ENCODE results near the gene GNAS. TPM values are rescaled to one million over a fixed set of nuclear protein-coding genes. Genes with fewer than 3 reads are reported as not detected.
"Not testable (repeated sequence)": the region's sequence is repeated elsewhere in the genome, so short reads cannot be mapped to it uniquely, and the experiment has no call there.

Gene GNAS
- total RNA-seq, 2 experiments from 2014 or later: 658 to 692 TPM

DNA sequence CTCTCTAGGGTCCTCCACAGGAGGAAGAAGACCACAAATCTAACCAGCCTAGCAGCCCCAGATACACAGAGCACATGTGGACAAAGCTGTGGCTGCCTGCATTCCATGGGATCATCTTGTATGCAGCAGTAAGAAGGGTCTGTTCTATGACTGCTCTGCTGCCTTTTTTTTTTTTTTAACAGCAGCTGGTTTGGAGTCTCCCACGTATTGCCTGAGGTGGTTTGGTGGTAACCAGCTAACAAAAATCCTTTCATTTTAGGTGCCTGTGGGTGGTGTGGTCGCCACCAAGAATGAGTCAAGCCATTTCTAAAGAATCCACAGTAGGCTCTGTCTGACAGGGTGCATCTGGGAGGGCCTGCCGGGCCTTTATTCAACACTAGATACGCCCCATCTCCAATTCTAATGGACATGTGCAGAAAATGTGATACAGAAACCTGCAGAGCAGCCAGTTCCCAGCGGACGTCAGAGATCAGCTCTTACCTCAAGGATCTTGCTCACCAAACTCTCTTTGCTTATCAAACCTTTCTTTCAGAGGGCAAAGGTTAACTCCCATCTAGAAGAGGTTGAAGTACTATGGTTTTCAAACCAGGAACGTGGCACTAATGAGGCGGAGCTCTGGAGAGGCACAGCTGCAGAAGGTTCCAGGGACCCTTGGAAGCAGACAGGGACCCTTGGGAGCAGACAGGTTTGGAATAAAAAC is 33.8 kb upstream of the GNAS start:
- Mint-ChIP-seq H3K4me3 (no peak overlapping the region), H3K36me3 (peaks cover 16% of the 10 kb centered on the region)

DNA sequence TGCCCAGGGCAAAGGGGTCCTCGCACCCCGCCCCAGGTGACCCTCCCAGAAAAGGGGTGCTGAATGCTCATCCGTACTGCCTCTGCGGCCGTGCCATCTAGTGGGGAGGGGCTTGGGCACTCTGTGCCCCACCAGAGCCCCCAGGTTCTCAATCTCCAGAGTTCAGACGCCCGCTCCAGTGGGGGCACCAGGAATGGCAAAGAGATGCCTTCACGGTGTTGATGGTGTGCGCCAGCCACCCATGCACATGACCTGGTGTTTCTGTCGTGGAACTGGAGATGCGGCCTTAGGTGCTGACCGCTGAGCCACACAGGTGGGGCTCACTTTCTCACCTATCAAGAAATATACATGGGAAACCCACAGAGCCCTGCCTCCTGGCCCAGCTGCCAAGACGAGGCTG is 32.6 kb upstream of the GNAS start:
- ChIA-PET CTCF (no interaction called here), POLR2A (no interaction called here)
- Mint-ChIP-seq H3K27me3 (peaks cover 15% of the 10 kb centered on the region), H3K27ac (no peak overlapping the region), H3K4me1 (ENCODE audit: low read depth) (peaks cover 11% of the 10 kb centered on the region), H3K36me3 (peaks cover 16% of the 10 kb centered on the region), H3K4me3 (no peak overlapping the region), H3K9me3 (peaks cover 9% of the 10 kb centered on the region)
- intact Hi-C loops (cut with micrococcal nuclease): loop anchor here (2.0 kb wide), 1 partner anchor 167 kb away; no protein-coding TSS in a partner anchor
- DNase-seq: no peak

More for the DNA sequence above, 33.8 kb upstream of the GNAS start:
- peaks cover 11% of the 10 kb centered on the region for H3K4me1 Mint-ChIP-seq (ENCODE audit: low read depth)
- ChIA-PET CTCF (interaction anchor here (0.9 to 1.2 kb wide), 2 partner anchors 27 to 167 kb away, joined by 3 read pairs; partner anchors contain the start of gene STX16), POLR2A (no interaction called here)
- DNase-seq: peak; percentile 91
- peaks cover 21% of the 10 kb centered on the region for H3K27me3 Mint-ChIP-seq
- intact Hi-C loops (cut with micrococcal nuclease): loop anchor here (1.0 to 2.0 kb wide), 3 partner anchors 8 to 166 kb away; no protein-coding TSS in a partner anchor
- peaks cover 9% of the 10 kb centered on the region for H3K9me3 Mint-ChIP-seq
- no peak overlapping the region for H3K27ac Mint-ChIP-seq

DNA sequence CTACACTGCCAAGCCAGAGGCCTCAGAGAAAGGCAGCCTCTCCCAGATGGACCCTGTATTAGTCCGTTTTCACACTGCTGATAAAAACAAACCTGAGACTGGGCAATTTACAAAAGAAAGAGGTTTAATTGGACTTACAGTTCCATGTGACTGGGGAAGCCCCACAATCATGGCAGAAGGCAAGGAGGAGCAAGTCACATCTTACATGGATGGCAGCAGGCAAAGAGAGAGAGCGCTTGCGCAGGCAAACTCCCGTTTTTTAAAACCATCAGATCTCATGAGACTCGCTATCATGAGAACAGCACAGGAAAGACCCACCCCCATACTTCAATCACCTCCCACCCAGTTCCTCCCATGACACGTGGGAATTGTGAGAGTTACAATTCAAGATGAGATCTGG is 32.0 kb upstream of the GNAS start:
- H3K4me3 Mint-ChIP-seq; DNase-seq; H3K27ac Mint-ChIP-seq; H3K9me3 Mint-ChIP-seq; intact Hi-C loops (cut with micrococcal nuclease); CTCF ChIA-PET; POLR2A ChIA-PET: not testable (repeated sequence)
- H3K27me3 Mint-ChIP-seq: peaks cover 10% of the 10 kb centered on the region
- H3K4me1 Mint-ChIP-seq (ENCODE audit: low read depth): peaks cover 11% of the 10 kb centered on the region
- peaks cover 16% of the 10 kb centered on the region for H3K36me3 Mint-ChIP-seq

DNA sequence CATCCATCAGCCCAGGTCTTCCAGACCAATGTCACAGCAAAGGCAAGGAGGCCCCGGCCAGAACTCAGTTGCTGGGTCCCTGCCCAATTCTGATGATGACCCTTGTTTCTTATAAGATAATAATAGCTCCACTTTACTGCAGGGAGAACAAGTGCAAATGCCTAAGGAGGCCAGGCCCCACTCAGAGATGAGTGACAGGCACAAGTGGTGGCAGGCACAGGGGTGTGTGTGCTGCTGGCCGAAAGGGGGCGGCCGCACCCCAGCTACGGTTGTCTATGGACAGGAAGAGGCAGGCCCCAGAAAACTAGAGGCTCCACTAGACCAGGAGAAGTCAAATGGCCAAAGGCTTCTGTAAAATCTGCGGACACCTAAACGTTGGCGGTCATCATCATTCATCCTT is 30.4 kb upstream of the GNAS start:
- peaks cover 16% of the 10 kb centered on the region for H3K36me3 Mint-ChIP-seq
- intact Hi-C loops (cut with micrococcal nuclease): no loop called here
- H3K27ac Mint-ChIP-seq: no peak overlapping the region
- H3K4me1 Mint-ChIP-seq (ENCODE audit: low read depth): peaks cover 11% of the 10 kb centered on the region
- H3K27me3 Mint-ChIP-seq: peaks cover 3% of the 10 kb centered on the region
- H3K4me3 Mint-ChIP-seq: no peak overlapping the region
- DNase-seq: no peak
- CTCF ChIA-PET: no interaction called here
- POLR2A ChIA-PET: no interaction called here
- peaks cover 9% of the 10 kb centered on the region for H3K9me3 Mint-ChIP-seq

DNA sequence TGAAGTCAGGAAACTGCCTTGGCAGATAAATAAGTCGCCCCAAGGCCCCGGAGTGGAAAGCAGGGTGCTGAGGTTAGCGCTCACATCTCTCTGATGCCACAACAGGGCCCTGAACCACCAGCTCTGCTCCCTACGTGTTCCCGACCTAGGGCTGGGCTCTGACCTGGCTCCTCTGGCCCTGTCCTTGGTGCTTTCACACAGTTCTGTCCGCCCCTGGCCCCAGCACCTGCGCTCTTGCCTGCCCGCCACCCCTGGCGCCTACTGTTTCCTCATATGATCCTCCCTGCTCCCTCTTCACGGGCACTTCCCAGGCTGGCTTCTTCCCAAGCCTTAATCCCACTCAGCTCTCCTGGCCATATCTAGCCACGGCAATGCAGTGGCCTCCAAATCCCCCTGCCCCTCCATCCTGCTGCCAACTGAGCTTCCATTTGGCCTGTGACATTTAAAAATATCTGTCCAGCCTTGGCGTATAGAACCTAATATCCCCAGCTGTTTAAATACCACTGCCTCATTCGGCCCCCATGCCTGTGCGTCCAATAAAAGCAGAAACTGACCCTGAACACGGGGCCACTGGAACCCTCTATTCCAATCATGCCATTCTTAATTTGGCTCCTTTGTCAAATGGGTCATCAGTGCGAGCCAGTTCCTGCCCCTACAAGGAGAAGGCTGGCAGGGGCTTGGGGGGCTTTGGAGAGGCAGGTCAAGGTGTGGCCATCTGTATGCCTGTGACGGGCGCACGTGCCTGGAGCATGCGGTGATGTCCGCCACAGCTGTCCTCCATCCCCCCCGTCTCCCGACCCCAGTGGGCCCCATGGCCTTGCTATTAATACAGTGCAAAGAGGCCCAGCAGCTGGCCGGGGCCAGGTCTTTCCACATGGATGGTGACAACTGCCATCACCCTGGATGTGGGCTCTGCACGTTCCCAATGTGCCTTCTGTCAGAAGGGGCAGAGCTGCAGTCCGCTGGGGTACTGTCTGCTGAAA is 29.5 kb upstream of the GNAS start:
- Mint-ChIP-seq H3K27ac (no peak overlapping the region), H3K27me3 (peaks cover 3% of the 10 kb centered on the region), H3K4me1 (ENCODE audit: low read depth) (peaks cover 11% of the 10 kb centered on the region), H3K9me3 (peaks cover 9% of the 10 kb centered on the region), H3K4me3 (no peak overlapping the region), H3K36me3 (peaks cover 16% of the 10 kb centered on the region)
- no peak for DNase-seq
- POLR2A ChIA-PET: no interaction called here
- CTCF ChIA-PET: no interaction called here
- intact Hi-C loops (cut with micrococcal nuclease): no loop called here

DNA sequence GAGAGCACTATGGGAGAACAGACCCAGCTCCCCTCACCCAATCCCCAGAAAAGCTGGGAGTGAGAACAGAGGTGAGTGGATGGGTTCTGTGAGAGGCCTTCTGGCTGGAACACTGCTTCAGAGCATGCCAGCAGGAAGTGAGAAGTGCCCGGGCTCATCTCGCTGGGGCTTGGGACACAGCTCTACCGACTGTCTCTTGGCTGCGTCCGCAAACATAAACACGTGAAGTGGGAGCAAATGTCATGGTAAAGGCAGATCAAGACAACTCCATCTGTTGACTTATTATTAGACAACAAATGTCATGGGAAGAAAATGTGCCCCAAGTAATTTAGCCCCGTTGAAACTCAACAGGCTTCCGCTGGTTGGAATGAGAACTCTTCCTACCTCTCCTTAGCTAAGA is 27.7 kb upstream of the GNAS start:
- DNase-seq: no peak
- intact Hi-C loops (cut with micrococcal nuclease): no loop called here
- H3K4me3 Mint-ChIP-seq: no peak overlapping the region
- H3K4me1 Mint-ChIP-seq (ENCODE audit: low read depth): no peaks in the 10 kb centered on the region
- H3K9me3 Mint-ChIP-seq: peaks cover 9% of the 10 kb centered on the region
- H3K36me3 Mint-ChIP-seq: peaks cover 12% of the 10 kb centered on the region
- POLR2A ChIA-PET: no interaction called here
- CTCF ChIA-PET: no interaction called here
- H3K27ac Mint-ChIP-seq: no peak overlapping the region
- peaks cover 3% of the 10 kb centered on the region for H3K27me3 Mint-ChIP-seq

DNA sequence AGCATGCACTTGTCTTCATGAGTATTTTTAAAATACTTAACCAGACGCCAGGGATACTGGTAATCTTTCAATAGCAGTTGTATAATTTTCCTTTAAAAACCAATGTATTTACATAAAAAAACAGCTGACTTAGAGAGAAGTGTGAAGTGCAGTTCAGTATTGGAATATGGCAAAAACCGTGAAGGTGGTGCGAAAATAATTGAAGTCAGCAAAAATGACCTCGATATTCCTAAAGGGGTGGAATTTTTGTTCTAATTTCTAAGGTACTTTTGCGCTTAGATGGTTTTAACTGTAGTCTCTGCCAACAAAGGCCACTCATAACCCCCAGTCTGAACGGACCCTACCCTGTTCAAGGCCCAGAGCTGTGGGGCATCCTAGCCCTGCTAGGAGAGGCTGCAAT is 27.1 kb upstream of the GNAS start:
- H3K36me3 Mint-ChIP-seq: peaks cover 10% of the 10 kb centered on the region
- H3K27me3 Mint-ChIP-seq: peaks cover 3% of the 10 kb centered on the region
- no peak overlapping the region for H3K27ac Mint-ChIP-seq
- no peak for DNase-seq
- POLR2A ChIA-PET: no interaction called here
- H3K4me1 Mint-ChIP-seq (ENCODE audit: low read depth): no peaks in the 10 kb centered on the region
- no peak overlapping the region for H3K4me3 Mint-ChIP-seq
- CTCF ChIA-PET: no interaction called here
- intact Hi-C loops (cut with micrococcal nuclease): no loop called here
- H3K9me3 Mint-ChIP-seq: peaks cover 8% of the 10 kb centered on the region

DNA sequence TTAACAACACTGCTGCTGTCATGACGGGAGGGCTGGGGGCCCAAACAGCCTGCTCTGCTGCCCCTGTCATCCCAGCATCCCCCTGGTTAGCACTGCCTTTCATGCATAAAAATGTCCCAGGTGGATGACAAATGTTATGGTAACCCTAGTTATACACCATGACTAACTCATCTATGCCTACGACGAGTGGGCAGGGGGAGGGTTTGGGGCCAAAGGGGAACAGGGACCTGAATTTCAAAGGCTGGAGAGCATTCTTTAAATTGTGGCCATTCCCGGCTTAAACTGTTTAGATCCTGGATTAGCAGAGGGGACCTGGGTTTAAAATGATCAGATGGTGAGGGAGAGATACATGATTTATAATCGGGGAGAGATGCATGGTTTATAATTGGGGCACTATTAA is 26.2 kb upstream of the GNAS start:
- no peaks in the 10 kb centered on the region for H3K4me1 Mint-ChIP-seq (ENCODE audit: low read depth)
- intact Hi-C loops (cut with micrococcal nuclease): no loop called here
- H3K36me3 Mint-ChIP-seq: peaks cover 1% of the 10 kb centered on the region
- ChIA-PET POLR2A (no interaction called here), CTCF (no interaction called here)
- H3K4me3 Mint-ChIP-seq: no peak overlapping the region
- DNase-seq: no peak
- H3K27ac Mint-ChIP-seq: no peak overlapping the region
- no peaks in the 10 kb centered on the region for H3K9me3 Mint-ChIP-seq
- H3K27me3 Mint-ChIP-seq: peaks cover 1% of the 10 kb centered on the region

DNA sequence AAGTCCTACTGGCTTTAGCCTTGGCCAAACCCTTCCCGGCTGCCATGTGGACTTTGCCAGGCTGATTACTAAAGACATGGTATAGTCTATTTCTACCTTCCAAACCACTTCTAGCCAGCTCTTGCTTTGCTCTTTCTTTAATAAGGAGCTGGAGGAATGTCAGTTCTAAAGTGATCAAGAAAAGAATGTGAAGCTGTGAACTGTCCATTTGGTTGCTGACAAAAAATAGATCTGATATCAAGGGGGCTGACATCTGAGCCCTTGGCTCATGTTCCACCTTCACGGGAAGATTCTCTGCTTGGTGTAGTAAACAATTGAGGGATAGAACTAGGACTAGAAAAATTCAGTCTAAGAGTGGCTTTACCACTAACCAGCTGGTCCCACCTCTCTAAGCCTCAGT is 24.4 kb upstream of the GNAS start:
- Mint-ChIP-seq H3K27me3 (peaks cover 2% of the 10 kb centered on the region), H3K9me3 (no peaks in the 10 kb centered on the region), H3K36me3 (no peaks in the 10 kb centered on the region), H3K4me3 (no peak overlapping the region), H3K27ac (no peak overlapping the region), H3K4me1 (ENCODE audit: low read depth) (no peaks in the 10 kb centered on the region)
- CTCF ChIA-PET: interaction anchor here (1.0 kb wide), 1 partner anchor 16 kb away, joined by 3 read pairs; no protein-coding TSS in a partner anchor
- no peak for DNase-seq
- POLR2A ChIA-PET: no interaction called here
- intact Hi-C loops (cut with micrococcal nuclease): no loop called here

DNA sequence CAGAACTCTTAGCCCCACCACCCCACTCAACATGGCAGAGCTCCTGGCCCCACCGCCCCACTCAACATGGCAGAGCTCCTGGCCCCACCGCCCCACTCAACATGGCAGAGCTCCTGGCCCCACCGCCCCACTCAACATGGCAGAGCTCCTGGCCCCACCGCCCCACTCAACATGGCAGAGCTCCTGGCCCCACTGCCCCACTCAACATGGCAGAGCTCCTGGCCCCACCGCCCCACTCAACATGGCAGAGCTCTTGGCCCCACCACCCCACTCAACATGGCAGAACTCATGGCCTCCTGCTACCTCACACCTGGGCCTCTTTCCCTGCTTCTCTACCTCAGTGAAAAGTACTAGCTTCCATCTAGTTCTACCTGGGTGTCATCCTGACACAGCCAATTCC is 23.7 kb upstream of the GNAS start:
- H3K27me3 Mint-ChIP-seq, POLR2A ChIA-PET: not testable (repeated sequence)
- CTCF ChIA-PET: interaction anchor here (1.0 to 1.2 kb wide), 3 partner anchors 11 to 178 kb away, joined by 3 to 5 read pairs (median 3); partner anchors contain the start of gene STX16

DNA sequence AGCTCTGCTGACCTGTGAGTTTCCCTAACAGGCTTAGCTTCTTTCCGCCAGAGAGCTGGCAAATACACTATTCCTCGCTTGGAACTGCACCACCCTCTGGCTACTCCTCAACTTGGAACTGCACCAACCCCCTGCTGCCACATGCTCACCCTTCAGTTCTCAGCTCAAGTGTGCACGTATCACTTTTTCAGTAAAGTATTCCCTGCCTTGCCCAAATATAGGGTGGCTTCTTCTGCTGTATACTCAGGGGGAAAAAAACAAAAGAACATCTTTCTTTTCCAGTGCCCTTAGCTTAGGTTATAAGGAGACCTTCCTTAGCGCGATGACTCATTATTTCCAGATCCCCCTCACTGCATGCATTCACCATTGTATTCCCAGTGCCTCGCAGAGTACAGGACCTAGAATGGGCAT is 23.0 kb upstream of the GNAS start:
- intact Hi-C loops (cut with micrococcal nuclease): no loop called here
- H3K9me3 Mint-ChIP-seq: no peaks in the 10 kb centered on the region
- H3K4me3 Mint-ChIP-seq: no peak overlapping the region
- H3K4me1 Mint-ChIP-seq (ENCODE audit: low read depth): no peaks in the 10 kb centered on the region
- ChIA-PET POLR2A (no interaction called here), CTCF (interaction anchor here (1.1 to 1.2 kb wide), 2 partner anchors 10 to 178 kb away, joined by 3 to 5 read pairs; partner anchors contain the start of gene STX16)
- H3K27ac Mint-ChIP-seq: no peak overlapping the region
- peaks cover 7% of the 10 kb centered on the region for H3K27me3 Mint-ChIP-seq
- no peak for DNase-seq
- H3K36me3 Mint-ChIP-seq: no peaks in the 10 kb centered on the region

More for the DNA sequence above, 23.7 kb upstream of the GNAS start:
- H3K4me1 Mint-ChIP-seq (ENCODE audit: low read depth); intact Hi-C loops (cut with micrococcal nuclease); DNase-seq; H3K27ac Mint-ChIP-seq; H3K36me3 Mint-ChIP-seq; H3K4me3 Mint-ChIP-seq; H3K9me3 Mint-ChIP-seq: not testable (repeated sequence)

DNA sequence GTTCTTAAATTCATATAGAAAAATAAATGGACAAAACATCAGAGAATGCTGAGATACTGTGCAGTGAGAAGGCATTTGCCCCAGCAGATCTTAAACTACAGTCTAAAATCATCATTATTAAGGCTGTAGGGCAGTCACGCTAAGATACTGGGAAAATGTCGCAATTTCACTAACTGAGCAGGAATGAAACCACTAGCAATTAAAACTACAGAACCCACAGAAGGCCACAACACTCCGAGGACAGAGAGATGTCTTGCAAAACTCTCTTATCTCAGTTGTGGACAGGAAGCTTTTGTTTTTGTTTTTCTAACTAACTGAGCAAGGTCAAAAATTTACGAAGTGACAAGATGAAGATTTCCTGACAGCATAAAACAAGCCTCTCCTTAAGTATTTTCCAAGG is 20.1 kb upstream of the GNAS start:
- no peaks in the 10 kb centered on the region for H3K9me3 Mint-ChIP-seq
- ChIA-PET CTCF (no interaction called here), POLR2A (no interaction called here)
- peaks cover 10% of the 10 kb centered on the region for H3K27me3 Mint-ChIP-seq
- no peak for DNase-seq
- intact Hi-C loops (cut with micrococcal nuclease): no loop called here
- no peaks in the 10 kb centered on the region for H3K4me1 Mint-ChIP-seq (ENCODE audit: low read depth)
- H3K36me3 Mint-ChIP-seq: no peaks in the 10 kb centered on the region
- no peak overlapping the region for H3K4me3 Mint-ChIP-seq
- no peak overlapping the region for H3K27ac Mint-ChIP-seq

Data from activated CD4-positive, alpha-beta memory T cell treated with anti-CD3 and anti-CD28 coated beads for 36 hours (primary cell).